Measurements from ENCODE around the gene RPP38. TPM values are rescaled to one million over a fixed set of nuclear protein-coding genes. Genes with fewer than 3 reads are reported as not detected.

RPP38 gene
- total RNA-seq, 1 experiment from 2014 or later: 23.4 TPM

DNA sequence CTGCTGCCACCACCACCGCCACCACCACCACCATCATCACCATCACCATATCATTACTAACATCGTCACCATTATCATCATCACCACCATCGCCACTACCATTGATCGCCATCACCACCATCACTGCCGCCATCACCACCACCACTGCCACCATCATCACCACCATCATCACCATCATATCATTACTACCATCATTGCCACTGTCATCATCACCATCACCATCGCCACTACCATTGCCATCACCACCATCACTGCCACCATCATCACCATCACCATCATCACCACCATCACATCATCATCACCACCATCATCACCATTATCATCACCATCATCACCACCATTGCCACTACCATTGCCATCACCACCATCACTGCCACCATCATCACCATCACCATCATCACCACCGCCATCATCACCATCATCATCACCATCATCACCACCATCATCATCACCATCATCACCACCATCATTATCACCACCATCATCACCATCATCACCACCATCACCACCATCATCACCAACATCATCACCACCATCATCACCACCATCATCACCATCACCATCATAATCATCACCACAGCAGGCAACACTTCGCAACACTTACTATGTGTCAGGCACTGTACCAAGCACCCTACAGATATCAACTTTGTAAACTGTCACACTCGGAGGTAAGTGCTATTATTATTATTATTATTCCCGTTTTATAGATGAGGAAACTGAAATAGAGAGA lies 52.1 kb downstream of the RPP38 start:
- TF ChIP-seq, protein P1, sequence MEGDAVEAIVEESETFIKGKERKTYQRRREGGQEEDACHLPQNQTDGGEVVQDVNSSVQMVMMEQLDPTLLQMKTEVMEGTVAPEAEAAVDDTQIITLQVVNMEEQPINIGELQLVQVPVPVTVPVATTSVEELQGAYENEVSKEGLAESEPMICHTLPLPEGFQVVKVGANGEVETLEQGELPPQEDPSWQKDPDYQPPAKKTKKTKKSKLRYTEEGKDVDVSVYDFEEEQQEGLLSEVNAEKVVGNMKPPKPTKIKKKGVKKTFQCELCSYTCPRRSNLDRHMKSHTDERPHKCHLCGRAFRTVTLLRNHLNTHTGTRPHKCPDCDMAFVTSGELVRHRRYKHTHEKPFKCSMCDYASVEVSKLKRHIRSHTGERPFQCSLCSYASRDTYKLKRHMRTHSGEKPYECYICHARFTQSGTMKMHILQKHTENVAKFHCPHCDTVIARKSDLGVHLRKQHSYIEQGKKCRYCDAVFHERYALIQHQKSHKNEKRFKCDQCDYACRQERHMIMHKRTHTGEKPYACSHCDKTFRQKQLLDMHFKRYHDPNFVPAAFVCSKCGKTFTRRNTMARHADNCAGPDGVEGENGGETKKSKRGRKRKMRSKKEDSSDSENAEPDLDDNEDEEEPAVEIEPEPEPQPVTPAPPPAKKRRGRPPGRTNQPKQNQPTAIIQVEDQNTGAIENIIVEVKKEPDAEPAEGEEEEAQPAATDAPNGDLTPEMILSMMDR (IDR thresholded peaks at IDR 0.05; ENCODE audit: unreplicated experiment): no peak
- Mint-ChIP-seq H3K4me3 (ENCODE audit: low read depth, unreplicated experiment) (no peak overlapping the region), H3K36me3 (ENCODE audit: insufficient read depth, unreplicated experiment) (no peaks in the 10 kb centered on the region), H3K27me3 (ENCODE audit: unreplicated experiment) (no peaks in the 10 kb centered on the region), H3K4me1 (ENCODE audit: low read depth, unreplicated experiment) (peaks cover 10% of the 10 kb centered on the region), H3K27ac (ENCODE audit: unreplicated experiment) (no peak overlapping the region), H3K9me3 (ENCODE audit: low read depth, unreplicated experiment) (no peaks in the 10 kb centered on the region)
- DNase-seq: no peak
- CTCF ChIA-PET: no interaction called here
- no TSS peak for BruUV-seq (replicated peaks)
- intact Hi-C loops (cut with micrococcal nuclease; ENCODE audit: unreplicated experiment): no loop called here

DNA sequence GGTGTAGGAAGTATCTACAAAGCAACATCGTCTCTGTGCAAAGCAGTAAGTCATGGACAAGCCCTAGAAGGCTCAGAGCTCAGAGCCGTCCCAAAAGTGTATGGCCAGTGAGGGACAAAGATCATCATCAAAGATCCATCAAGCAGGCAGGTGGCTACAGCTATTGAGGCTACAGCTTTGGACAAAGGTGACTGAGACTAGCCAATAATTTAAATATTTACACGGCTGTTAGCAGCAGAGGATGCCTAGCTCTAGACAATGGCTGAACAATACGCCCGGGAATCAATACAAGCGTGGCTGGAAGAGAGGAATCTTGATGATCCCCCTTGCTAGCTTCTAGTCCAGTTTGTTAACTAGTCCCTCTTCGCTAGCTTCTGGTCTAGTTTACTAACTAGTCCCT lies 53.4 kb downstream of the RPP38 start:
- CTCF ChIA-PET: no interaction called here
- peaks cover 10% of the 10 kb centered on the region for H3K4me1 Mint-ChIP-seq (ENCODE audit: low read depth, unreplicated experiment)
- no TSS peak for BruUV-seq (replicated peaks)

DNA sequence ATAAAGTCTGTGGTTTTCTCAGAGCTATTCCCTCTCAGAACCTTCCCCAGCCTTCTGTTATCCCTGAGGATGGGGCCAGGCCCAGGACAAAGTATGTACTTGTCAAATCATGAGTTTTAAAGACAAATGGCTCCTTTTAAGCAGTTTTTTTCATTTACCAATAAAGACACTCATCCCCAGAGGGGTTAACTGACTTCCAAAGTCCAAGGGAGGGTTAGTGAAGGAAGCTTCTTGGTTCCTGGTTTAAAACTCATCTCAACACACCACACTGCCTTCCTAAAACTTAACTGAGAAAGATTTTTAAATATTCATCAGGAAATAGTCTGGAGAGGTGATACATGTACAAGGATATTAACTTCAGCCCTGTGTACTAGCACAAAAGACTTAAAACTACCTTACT lies 55.4 kb downstream of the RPP38 start:
- Mint-ChIP-seq H3K36me3 (ENCODE audit: insufficient read depth, unreplicated experiment) (no peaks in the 10 kb centered on the region), H3K27ac (ENCODE audit: unreplicated experiment) (no peak overlapping the region), H3K4me1 (ENCODE audit: low read depth, unreplicated experiment) (peaks cover 18% of the 10 kb centered on the region), H3K4me3 (ENCODE audit: low read depth, unreplicated experiment) (no peak overlapping the region), H3K27me3 (ENCODE audit: unreplicated experiment) (no peaks in the 10 kb centered on the region), H3K9me3 (ENCODE audit: low read depth, unreplicated experiment) (no peaks in the 10 kb centered on the region)
- BruUV-seq (replicated peaks): no TSS peak
- DNase-seq: no peak
- TF ChIP-seq, protein P1 (IDR thresholded peaks at IDR 0.05; ENCODE audit: unreplicated experiment): no peak
- intact Hi-C loops (cut with micrococcal nuclease; ENCODE audit: unreplicated experiment): no loop called here
- CTCF ChIA-PET: interaction anchor here (0.7 to 0.9 kb wide), 3 partner anchors 15 to 44 kb away, joined by 3 to 6 read pairs (median 4); partner anchors contain the start of gene NMT2

More for the DNA sequence above, 53.4 kb downstream of the RPP38 start:
- no peak overlapping the region for H3K4me3 Mint-ChIP-seq (ENCODE audit: low read depth, unreplicated experiment)
- no peak overlapping the region for H3K27ac Mint-ChIP-seq (ENCODE audit: unreplicated experiment)
- intact Hi-C loops (cut with micrococcal nuclease; ENCODE audit: unreplicated experiment): no loop called here
- no peak for DNase-seq
- no peaks in the 10 kb centered on the region for H3K36me3 Mint-ChIP-seq (ENCODE audit: insufficient read depth, unreplicated experiment)
- no peaks in the 10 kb centered on the region for H3K9me3 Mint-ChIP-seq (ENCODE audit: low read depth, unreplicated experiment)
- H3K27me3 Mint-ChIP-seq (ENCODE audit: unreplicated experiment): no peaks in the 10 kb centered on the region
- TF ChIP-seq, protein P1 (IDR thresholded peaks at IDR 0.05; ENCODE audit: unreplicated experiment): no peak

Other genes starting within 250 kb of the RPP38 start
- gene SUV39H2, start 218.5 kb upstream of the RPP38 start, total RNA-seq (2022): 32.0 and 33.7 TPM in 2 replicates
- gene DCLRE1C, start 143.3 kb upstream of the RPP38 start, total RNA-seq (2022): 21.2 and 26.3 TPM in 2 replicates
- not detected in 2 replicates for gene MEIG1, start 138.0 kb upstream of the RPP38 start, total RNA-seq (2022)
- gene OLAH, start 53.4 kb upstream of the RPP38 start, total RNA-seq (2022): not detected in 2 replicates
- gene ACBD7, start 8.6 kb upstream of the RPP38 start, total RNA-seq (2022): 8.2 and 10.0 TPM in 2 replicates
- gene NMT2, start 71.3 kb downstream of the RPP38 start, total RNA-seq (2022): 7.5 and 8.6 TPM in 2 replicates

Data from Calu3 (cell line).